GM19099 (cell line): Measurements from ENCODE around the gene POLE4.

Experiments
- POLR2A ChIP-seq: IDR thresholded peaks from 3 replicates; pipeline ENCODE4 v1.6.1; 2011; ENCODE audit warnings: low read depth; ENCODE audit not compliant: insufficient read length; ENCODE audit errors: extremely low read depth

The POLE4 gene, protein sequence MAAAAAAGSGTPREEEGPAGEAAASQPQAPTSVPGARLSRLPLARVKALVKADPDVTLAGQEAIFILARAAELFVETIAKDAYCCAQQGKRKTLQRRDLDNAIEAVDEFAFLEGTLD

GRCh38 chr2:74958274-74959105 lies at the start of gene POLE4:
TSS of gene POLE4 (plus strand) at chr2:74958643. CDS start at chr2:74958680, 37 bp downstream.
- TF ChIP-seq POLR2A, result peak; percentile 91

DNA sequence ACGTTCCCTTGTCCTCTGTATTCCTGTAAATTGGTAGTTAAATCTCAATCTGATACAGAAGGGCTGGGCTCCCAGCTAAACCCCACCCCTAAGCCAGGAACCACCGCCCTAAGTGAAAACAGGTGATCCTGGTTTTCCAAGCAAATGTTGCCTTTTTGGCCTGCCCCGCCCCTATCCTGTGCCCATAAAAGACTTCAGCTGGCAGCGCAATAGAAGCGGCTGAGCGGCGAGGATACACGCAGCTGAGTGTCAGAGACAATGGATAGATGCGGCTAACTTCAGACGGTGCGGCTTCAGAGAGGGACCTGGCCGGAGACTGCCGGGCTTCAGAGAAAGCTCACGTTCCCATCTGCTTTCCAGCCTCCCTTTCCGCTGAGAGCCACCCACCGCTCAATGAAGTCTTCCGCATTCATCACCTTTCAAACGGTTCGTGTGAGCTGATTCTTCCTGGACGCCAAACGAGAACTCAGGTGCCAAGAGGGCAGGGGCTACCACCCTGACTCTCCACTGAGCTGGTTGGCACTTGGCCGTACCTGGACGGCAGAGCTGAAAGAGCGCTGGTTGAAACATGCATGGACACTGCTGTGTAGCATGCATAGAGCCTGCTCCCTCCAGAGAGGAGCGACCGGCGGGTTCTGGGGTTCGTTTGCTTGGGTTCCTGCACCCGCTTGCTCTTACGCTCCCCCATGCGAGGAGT lies 49.5 kb upstream of the POLE4 start:
- no peak for TF ChIP-seq POLR2A

- no peak for TF ChIP-seq POLR2A
These were observed 48.2 kb upstream of the POLE4 start for GRCh38 chr2:74910245-74910644.

DNA sequence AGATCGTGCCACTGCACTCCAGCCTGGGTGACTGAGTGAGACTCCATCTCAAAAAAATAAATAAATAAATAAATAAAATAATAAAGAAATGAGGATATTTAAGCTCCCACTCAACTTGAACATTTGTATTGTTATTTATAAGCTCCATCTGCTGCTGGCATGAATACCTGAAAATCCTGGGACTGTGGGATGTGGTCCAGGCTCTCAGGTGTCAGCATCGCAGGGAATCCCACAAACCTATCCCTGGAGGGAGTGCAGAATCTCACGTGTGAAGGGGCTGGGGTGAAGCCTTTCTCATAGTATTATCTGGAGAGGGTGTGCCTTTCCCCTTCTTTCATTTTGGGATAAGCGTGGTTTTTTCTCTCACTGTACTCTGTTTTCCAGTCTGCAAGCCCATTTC lies 47.4 kb upstream of the POLE4 start:
- no peak for TF ChIP-seq POLR2A

- TF ChIP-seq POLR2A, result no peak
These were observed 42.7 kb upstream of the POLE4 start for GRCh38 chr2:74915743-74916142.

DNA sequence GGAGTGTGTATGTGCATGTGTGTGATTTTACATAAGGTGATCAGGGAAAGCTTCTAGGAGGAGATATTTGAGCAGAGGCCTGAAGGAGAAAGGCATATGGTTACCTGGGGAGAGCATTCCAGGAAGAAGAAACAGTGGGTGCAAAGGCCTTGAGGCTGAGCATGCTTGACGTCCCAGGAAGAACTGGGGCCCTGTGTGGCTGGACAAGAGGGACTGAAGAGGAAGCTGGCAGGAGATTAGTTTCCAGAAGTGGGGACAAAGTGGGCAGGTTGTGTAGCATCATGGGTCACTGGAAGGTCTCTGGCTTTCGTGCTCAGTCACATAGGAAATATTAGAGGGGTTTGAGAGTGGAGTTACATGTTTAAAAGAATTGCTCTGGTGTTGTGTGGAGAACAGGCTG lies 42.0 kb upstream of the POLE4 start:
- TF ChIP-seq POLR2A, result no peak

- no peak for TF ChIP-seq POLR2A
These were observed 40.5 kb upstream of the POLE4 start for GRCh38 chr2:74917702-74918619.

- no peak for TF ChIP-seq POLR2A
These were observed 38.6 kb upstream of the POLE4 start for GRCh38 chr2:74919827-74920226.

DNA sequence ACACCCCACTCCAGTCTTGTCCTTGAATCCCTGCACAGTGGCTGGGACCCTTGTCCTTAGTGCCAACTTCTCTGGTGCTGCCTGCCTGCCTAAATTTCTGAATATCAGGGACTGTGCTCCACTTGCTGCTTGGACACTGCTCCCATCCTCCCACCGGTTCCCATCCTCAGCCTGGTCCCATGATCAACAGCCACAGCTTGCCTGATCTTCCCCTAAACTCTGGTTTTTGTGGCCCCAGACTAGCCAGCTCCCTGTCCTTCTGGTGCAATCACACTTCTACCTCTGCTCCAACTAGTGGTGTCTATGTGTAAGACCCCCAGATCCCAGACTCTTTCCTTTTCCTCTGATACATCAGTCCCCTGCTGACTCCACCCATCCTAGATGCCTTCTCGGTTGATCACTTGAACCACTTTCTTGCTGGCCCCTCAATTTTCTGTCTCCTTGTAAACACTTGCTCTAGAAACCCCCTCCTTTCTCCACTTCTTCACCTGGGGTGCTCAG lies 37.2 kb upstream of the POLE4 start:
- no peak for TF ChIP-seq POLR2A

- no peak for TF ChIP-seq POLR2A
These were observed 35.7 kb upstream of the POLE4 start for GRCh38 chr2:74922592-74923227.

- TF ChIP-seq POLR2A, result no peak
These were observed 33.8 kb upstream of the POLE4 start for GRCh38 chr2:74924463-74925265.

GRCh38 chr2:74925361-74925786 lies 33.1 kb upstream of the POLE4 start:
- no peak for TF ChIP-seq POLR2A

DNA sequence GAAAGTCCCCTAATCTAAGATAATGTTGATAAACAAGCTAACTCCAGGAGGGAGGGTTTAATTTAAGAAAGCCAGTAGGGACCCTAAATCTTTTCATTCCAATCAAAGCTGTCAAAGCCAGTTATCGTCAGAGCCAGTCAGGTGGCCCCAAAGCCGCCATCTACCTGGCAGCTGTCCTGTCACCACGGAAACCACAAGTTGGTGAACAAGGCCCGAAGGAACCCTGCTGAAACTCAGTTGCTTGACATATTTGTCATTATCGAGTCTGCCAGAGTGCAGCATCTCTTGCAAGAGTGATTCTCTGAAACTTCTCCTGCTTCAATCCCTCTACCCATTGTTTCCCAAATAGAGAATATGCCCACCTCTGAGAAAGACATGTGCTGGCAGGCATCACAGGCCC lies 30.8 kb upstream of the POLE4 start:
- TF ChIP-seq POLR2A, result no peak
